ENCODE data around the gene ALDH8A1. TPM values are rescaled to one million over a fixed set of nuclear protein-coding genes. Genes with fewer than 3 reads are reported as not detected.

ALDH8A1 gene
- 10 to 100 TPM in 3 of 4 donors, 1 to 10 TPM in 1; 1.3 to 32.8 (median 21.1) TPM for polyA plus RNA-seq (ENCODE audit: insufficient read length in 4 of 4)

GRCh38 chr6:134949927-134950326 lies at the start of gene ALDH8A1:
TSS of gene ALDH8A1 (minus strand) at chr6:134950101. CDS start at chr6:134950053, 48 bp downstream.
- no peak for DNase-seq (ENCODE audit: low read depth in 4 of 4, low spot score in 3 of 4)

- no peak for DNase-seq (ENCODE audit: low read depth in 4 of 4, low spot score in 3 of 4)
These were observed 49.2 kb upstream of the ALDH8A1 start for GRCh38 chr6:134999107-134999506.

GRCh38 chr6:134997133-134997995 lies 47.5 kb upstream of the ALDH8A1 start:
- DNase-seq (ENCODE audit: low read depth in 4 of 4, low spot score in 3 of 4) = no peak

GRCh38 chr6:134995536-134995935 lies 45.6 kb upstream of the ALDH8A1 start:
- no peak for DNase-seq (ENCODE audit: low read depth in 4 of 4, low spot score in 3 of 4)

GRCh38 chr6:134994431-134994830 lies 44.5 kb upstream of the ALDH8A1 start:
- DNase-seq (ENCODE audit: low read depth in 4 of 4, low spot score in 3 of 4) = no peak

GRCh38 chr6:134992155-134992554 lies 42.3 kb upstream of the ALDH8A1 start:
- no peak for DNase-seq (ENCODE audit: low read depth in 4 of 4, low spot score in 3 of 4)

- no peak for DNase-seq (ENCODE audit: low read depth in 4 of 4, low spot score in 3 of 4)
These were observed 40.4 kb upstream of the ALDH8A1 start for GRCh38 chr6:134990262-134990661.

- no peak for DNase-seq (ENCODE audit: low read depth in 4 of 4, low spot score in 3 of 4)
These were observed 34.9 kb upstream of the ALDH8A1 start for GRCh38 chr6:134984821-134985220.

GRCh38 chr6:134983823-134984222 lies 33.9 kb upstream of the ALDH8A1 start:
- no peak for DNase-seq (ENCODE audit: low read depth in 4 of 4, low spot score in 3 of 4)

- DNase-seq (ENCODE audit: low read depth in 4 of 4, low spot score in 3 of 4) = no peak
These were observed 32.3 kb upstream of the ALDH8A1 start for GRCh38 chr6:134982161-134982560.

- no peak for DNase-seq (ENCODE audit: low read depth in 4 of 4, low spot score in 3 of 4)
These were observed 30.9 kb upstream of the ALDH8A1 start for GRCh38 chr6:134980846-134981245.

- no peak for DNase-seq (ENCODE audit: low read depth in 4 of 4, low spot score in 3 of 4)
These were observed 29.2 kb upstream of the ALDH8A1 start for GRCh38 chr6:134979142-134979541.

GRCh38 chr6:134974370-134974769 lies 24.5 kb upstream of the ALDH8A1 start:
- DNase-seq (ENCODE audit: low read depth in 4 of 4, low spot score in 3 of 4) = no peak

GRCh38 chr6:134967711-134968110 lies 17.8 kb upstream of the ALDH8A1 start:
- DNase-seq (ENCODE audit: low read depth in 4 of 4, low spot score in 3 of 4) = no peak

GRCh38 chr6:134964451-134965203 lies 14.7 kb upstream of the ALDH8A1 start:
- DNase-seq (ENCODE audit: low read depth in 4 of 4, low spot score in 3 of 4) = no peak

- DNase-seq (ENCODE audit: low read depth in 4 of 4, low spot score in 3 of 4) = no peak
These were observed 12.5 kb upstream of the ALDH8A1 start for GRCh38 chr6:134962421-134962820.

- DNase-seq (ENCODE audit: low read depth in 4 of 4, low spot score in 3 of 4) = no peak
These were observed 11.5 kb upstream of the ALDH8A1 start for GRCh38 chr6:134961366-134961765.

- DNase-seq (ENCODE audit: low read depth in 4 of 4, low spot score in 3 of 4) = no peak
These were observed 9.7 kb upstream of the ALDH8A1 start for GRCh38 chr6:134959603-134960002.

- DNase-seq (ENCODE audit: low read depth in 4 of 4, low spot score in 3 of 4) = no peak
These were observed 6.8 kb upstream of the ALDH8A1 start for GRCh38 chr6:134956676-134957075.

- DNase-seq (ENCODE audit: low read depth in 4 of 4, low spot score in 3 of 4) = no peak
These were observed 6.1 kb upstream of the ALDH8A1 start for GRCh38 chr6:134956032-134956431.

- DNase-seq (ENCODE audit: low read depth in 4 of 4, low spot score in 3 of 4) = no peak
These were observed 4.5 kb upstream of the ALDH8A1 start for GRCh38 chr6:134954272-134955000.

All from left renal pelvis (tissue), 4 donors.